Brain microvascular endothelial cell (primary cell): ENCODE results near the gene GRIA1.

Source experiments
- DNase-seq: peaks from one replicate; pipeline ENCODE4 v3.0.0-alpha.2; 2020
- H3K27ac ChIP-seq: fragments of 250-450 bp; sonication (Bioruptor Pico); 2 replicates; pipeline ENCODE4 v1.5.1; 2020; ENCODE audit warnings: mild to moderate bottlenecking, moderate library complexity
- H3K27me3 ChIP-seq: fragments of 250-450 bp; sonication (Bioruptor Pico); replicated peaks from 2 replicates; pipeline ENCODE4 v1.5.1; 2020; ENCODE audit warnings: mild to moderate bottlenecking
- H3K36me3 ChIP-seq: fragments of 250-450 bp; sonication (Bioruptor Pico); replicated peaks from 2 replicates; pipeline ENCODE4 v1.5.1; 2020; ENCODE audit warnings: mild to moderate bottlenecking
- H3K4me3 ChIP-seq: 2 replicates; pipeline ENCODE4 v1.5.1; 2011; ENCODE audit warnings: low read depth, mild to moderate bottlenecking, control low read depth, low read length, moderate library complexity
- CTCF ChIP-seq: IDR thresholded peaks from 2 replicates; pipeline ENCODE4 v1.5.1; 2011; ENCODE audit warnings: low read depth, mild to moderate bottlenecking, moderate library complexity, low read length, control low read depth, inconsistent platforms; ENCODE audit errors: missing control alignments
- in situ Hi-C: cut with HindIII; loops from 2 replicates; pipeline ENCODE4 v1.10.0; 2017; ENCODE audit warnings: low sequenced_read_pairs, low pct_ligation_motif_present

The GRIA1 gene

GRCh38 chr5:153542536-153542935 lies 52.1 kb downstream of the GRIA1 start:
- Histone ChIP-seq H3K4me3 (no peak overlapping the region), H3K36me3 (no peaks in the 10 kb centered on the region), H3K27ac (no peak overlapping the region), H3K27me3 (no peaks in the 10 kb centered on the region)
- DNase-seq: no peak
- in situ Hi-C loops: no loop called here
- no peak for TF ChIP-seq CTCF

- Histone ChIP-seq H3K27me3 (no peaks in the 10 kb centered on the region), H3K27ac (no peak overlapping the region), H3K4me3 (no peak overlapping the region), H3K36me3 (no peaks in the 10 kb centered on the region)
- DNase-seq: no peak
- in situ Hi-C loops: no loop called here
- TF ChIP-seq CTCF: no peak
Measured at GRCh38 chr5:153543288-153543687, 52.8 kb downstream of the GRIA1 start.

GRCh38 chr5:153543959-153544470 lies 53.5 kb downstream of the GRIA1 start:
- DNase-seq: no peak
- Histone ChIP-seq H3K27ac (no peak overlapping the region), H3K36me3 (no peaks in the 10 kb centered on the region), H3K27me3 (no peaks in the 10 kb centered on the region), H3K4me3 (no peak overlapping the region)
- TF ChIP-seq CTCF: no peak
- in situ Hi-C loops: no loop called here

GRCh38 chr5:153544706-153545105 lies 54.2 kb downstream of the GRIA1 start:
- in situ Hi-C loops: no loop called here

GRCh38 chr5:153546566-153546965 lies 56.1 kb downstream of the GRIA1 start:
- Histone ChIP-seq H3K27ac (no peak overlapping the region), H3K4me3 (no peak overlapping the region), H3K36me3 (no peaks in the 10 kb centered on the region), H3K27me3 (no peaks in the 10 kb centered on the region)
- in situ Hi-C loops: no loop called here
- no peak for TF ChIP-seq CTCF
- DNase-seq: no peak

More at GRCh38 chr5:153544706-153545105, 54.2 kb downstream of the GRIA1 start:
- no peak for TF ChIP-seq CTCF
- Histone ChIP-seq H3K27ac (no peak overlapping the region), H3K27me3 (no peaks in the 10 kb centered on the region), H3K4me3 (no peak overlapping the region), H3K36me3 (no peaks in the 10 kb centered on the region)
- DNase-seq: no peak

GRCh38 chr5:153551537-153552079 lies 61.1 kb downstream of the GRIA1 start:
- Histone ChIP-seq H3K36me3 (no peaks in the 10 kb centered on the region), H3K4me3 (no peak overlapping the region), H3K27me3 (no peaks in the 10 kb centered on the region), H3K27ac (peak overlapping the region; percentile 72)
- no peak for TF ChIP-seq CTCF
- DNase-seq: peak; percentile 94
- in situ Hi-C loops: no loop called here
